Gastrocnemius medialis (tissue), 4 donors: Measurements from ENCODE around the gene KRT7.

Experiments
- POLR2A ChIP-seq, 2 donors: fragments of 450-650 bp; IDR thresholded peaks; one replicate each; pipeline ENCODE4 v1.6.1; 2017; ENCODE audit warnings: antibody characterized with exemption in 2 of 2, mild to moderate bottlenecking in 2 of 2, moderate library complexity in 2 of 2
- TF ChIP-seq, protein P1 (sequence below), 5 experiments: fragments of 450-650 bp in 3 of 5; fragments of 200-600 bp in 2 of 5; sonication (generic) in 2 of 5; IDR thresholded peaks in 4 of 5; conservative IDR thresholded peaks in 1 of 5; 1 replicate in 4 of 5; 2 replicates in 1 of 5; pipeline ENCODE4 v1.5.1; 2016 to 2019; ENCODE audit warnings: antibody characterized with exemption in 5 of 5, mild to moderate bottlenecking in 3 of 5, moderate library complexity in 3 of 5

DNA sequence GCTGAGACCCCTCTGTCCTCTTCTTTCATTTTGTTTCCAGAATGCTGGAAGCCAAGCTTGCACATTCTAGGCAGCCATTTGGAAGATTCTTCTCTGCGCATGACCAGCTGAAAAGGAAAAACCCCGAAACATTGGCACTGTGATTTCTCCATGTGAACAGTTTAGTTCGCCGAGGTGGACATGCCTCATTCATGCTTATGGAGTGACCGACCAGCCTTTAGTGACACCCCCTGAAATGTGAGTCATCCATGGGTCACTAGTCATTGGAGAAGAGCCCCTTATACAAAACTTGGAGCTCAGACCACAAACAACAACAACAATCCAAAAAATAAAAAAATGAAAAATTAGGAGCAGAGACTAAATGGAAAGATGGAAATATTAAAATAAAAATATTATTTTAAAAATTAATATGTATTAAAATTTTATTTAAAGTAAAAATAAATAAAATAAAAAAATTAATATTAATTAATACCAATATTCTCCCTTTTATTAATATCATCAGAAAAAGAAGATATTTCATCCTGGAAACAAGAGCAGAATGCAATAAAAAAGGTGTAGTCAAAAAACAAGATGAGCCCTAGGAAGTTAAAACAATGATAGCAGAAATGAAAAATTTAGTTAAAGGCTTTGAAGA, 9.5 kb upstream of the KRT7 start:
- TF ChIP-seq, protein P1, sequence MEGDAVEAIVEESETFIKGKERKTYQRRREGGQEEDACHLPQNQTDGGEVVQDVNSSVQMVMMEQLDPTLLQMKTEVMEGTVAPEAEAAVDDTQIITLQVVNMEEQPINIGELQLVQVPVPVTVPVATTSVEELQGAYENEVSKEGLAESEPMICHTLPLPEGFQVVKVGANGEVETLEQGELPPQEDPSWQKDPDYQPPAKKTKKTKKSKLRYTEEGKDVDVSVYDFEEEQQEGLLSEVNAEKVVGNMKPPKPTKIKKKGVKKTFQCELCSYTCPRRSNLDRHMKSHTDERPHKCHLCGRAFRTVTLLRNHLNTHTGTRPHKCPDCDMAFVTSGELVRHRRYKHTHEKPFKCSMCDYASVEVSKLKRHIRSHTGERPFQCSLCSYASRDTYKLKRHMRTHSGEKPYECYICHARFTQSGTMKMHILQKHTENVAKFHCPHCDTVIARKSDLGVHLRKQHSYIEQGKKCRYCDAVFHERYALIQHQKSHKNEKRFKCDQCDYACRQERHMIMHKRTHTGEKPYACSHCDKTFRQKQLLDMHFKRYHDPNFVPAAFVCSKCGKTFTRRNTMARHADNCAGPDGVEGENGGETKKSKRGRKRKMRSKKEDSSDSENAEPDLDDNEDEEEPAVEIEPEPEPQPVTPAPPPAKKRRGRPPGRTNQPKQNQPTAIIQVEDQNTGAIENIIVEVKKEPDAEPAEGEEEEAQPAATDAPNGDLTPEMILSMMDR (IDR thresholded peaks at IDR 0.05 in 4 of 5, conservative IDR thresholded peaks at IDR 0.05 in 1 of 5) = no peak
- TF ChIP-seq POLR2A (IDR thresholded peaks at IDR 0.05) = no peak
